Activated CD8-positive, alpha-beta memory T cell treated with anti-CD3 and anti-CD28 coated beads for 24 hours (primary cell): ENCODE data around the gene SOX13.

Source experiments
- DNase-seq: peaks from one replicate; pipeline ENCODE4 v3.0.0-alpha.2; 2020

Gene SOX13

DNA sequence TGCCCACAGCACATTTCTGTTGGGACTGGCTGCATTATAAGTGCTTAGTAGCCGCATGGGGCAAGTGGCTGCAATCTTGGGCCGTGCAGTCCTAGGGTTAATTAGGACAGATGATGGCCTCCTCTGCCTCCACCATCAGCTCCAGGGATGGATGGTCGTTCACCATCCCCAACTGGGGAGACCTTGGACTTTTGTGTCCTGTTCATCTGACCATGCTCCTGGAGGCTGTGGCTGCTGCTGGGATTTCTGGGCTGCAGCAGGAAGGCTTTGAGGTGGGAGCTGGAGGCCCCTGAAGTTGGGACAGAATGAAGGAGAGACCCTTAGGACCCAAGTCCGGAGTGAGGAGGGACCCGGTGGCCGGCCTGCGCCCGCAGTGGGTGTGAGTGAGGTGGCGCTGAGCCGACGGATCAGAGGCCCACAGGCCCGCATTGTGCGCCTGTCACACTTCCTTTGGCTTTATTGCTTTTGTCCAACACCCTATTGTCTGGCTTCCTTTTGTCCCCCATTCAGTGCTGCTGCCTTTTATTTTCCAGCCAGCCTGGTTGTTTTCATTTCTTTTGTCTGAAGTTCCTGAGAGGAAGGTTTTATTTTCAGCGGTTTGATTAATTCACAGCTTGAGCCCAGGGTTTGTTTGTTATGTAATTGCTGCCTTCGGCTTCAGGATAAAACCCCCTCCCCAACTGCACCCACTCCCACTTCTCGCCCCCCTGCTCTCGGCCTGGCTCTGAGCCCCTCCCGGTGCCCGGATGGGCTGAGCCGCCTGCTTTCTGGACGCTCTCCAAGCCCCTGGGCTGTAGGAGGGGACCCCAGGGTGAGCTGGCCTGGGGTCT is 35.6 kb downstream of the SOX13 start:
- no peak for DNase-seq

DNA sequence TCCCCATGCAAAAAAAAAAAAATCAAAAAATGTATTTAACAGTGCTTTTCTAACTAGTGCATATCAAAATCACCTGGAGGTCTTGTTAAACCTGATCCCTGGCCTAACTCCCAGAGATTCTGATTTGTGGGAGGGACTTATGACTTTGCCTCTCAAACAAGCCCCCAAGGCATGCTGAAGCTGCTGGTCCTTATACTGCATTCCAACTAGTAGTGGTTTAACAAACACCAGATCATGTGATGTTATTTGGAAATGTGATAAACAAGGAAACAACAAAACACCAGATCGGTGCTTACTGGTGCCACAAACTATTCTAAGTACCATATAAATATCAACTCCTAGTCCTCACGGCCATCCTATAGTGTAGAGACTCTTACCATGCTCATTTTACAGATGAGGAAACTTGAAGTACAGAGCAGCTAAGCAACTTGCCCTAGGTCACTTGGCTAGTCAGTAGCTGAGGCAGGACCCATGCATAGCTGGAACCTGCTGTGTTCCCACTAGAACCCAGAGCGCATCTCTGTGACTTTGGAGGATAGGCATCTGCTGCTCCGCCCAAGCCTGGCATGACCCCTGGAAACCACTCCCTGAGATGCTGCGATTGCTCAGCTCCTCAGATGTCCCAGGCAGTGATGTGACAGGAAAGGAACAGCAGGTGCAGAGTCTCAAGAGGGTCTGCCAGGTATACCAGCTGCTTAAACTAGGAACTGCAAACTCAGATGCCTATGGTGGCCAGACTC is 38.1 kb downstream of the SOX13 start:
- no peak for DNase-seq

GRCh38 chr1:204112876-204113730 is 40.2 kb downstream of the SOX13 start:
- DNase-seq, result no peak

DNA sequence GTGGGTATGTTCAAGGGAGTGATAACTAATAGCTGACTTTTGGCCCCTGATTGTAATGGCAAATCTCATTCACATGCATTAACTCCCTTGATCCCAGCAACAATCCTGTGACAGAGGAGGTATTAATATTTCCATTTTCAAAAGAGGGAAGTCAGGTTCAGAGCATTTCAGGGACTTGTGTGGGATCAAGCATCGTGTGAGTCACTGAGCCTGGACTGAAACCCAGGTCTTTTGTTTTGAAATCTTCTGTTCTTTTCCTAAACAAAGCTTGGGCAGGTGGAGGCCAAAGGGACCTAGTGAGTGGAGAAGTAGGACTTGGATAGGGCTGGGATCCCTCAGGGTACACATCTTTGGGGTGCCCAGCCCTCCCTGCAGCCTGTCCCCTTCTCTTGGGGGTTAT is 41.0 kb downstream of the SOX13 start:
- DNase-seq, result no peak

DNA sequence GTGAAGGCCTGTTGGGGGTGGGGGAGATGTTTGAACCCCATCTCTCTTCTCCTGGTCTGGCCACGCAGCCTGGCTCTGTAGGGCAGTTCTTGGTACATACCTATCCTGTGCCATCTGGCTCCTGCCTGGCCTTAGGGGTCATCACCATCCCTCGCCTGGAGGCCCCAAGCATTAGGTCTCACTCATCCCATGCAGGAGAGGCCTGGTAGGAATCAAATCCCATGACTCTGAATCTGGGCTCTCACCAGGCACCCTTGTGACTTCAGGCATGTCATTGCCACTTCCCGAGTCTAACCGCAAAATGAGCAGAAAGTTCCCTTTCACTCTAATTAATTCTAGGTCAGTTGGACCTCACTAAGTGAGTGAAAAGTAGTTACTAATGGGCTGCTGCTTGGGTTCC is 41.7 kb downstream of the SOX13 start:
- no peak for DNase-seq

GRCh38 chr1:204115116-204115515 is 42.2 kb downstream of the SOX13 start:
- DNase-seq, result no peak

DNA sequence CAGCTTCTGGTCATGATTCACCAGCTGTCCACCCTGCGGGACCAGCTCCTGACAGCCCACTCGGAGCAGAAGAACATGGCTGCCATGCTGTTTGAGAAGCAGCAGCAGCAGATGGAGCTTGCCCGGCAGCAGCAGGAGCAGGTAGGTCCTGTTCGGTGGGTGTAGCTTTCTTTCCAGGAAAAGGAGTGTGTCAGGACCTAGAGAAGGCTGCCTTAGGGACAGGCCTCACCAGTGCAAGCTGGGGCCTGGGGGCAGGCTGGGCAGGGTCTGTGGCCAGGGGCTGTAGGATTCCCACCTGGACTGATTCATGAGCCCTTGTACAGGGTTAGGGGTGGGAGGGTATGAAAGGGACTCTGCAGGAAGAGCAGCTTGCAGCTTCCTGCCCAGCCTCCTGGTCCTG is 43.6 kb downstream of the SOX13 start:
- no peak for DNase-seq

GRCh38 chr1:204121840-204122555 is 49.1 kb downstream of the SOX13 start:
- no peak for DNase-seq

- DNase-seq, result no peak
Observed at GRCh38 chr1:204123376-204123775, 50.5 kb downstream of the SOX13 start.

- DNase-seq, result no peak
Observed at GRCh38 chr1:204124639-204125038, 51.7 kb downstream of the SOX13 start.

GRCh38 chr1:204125759-204126351 is 52.9 kb downstream of the SOX13 start:
- DNase-seq, result no peak

- DNase-seq, result no peak
Observed at GRCh38 chr1:204126386-204126785, 53.5 kb downstream of the SOX13 start.

GRCh38 chr1:204126956-204127355 is 54.0 kb downstream of the SOX13 start:
- DNase-seq, result no peak

DNA sequence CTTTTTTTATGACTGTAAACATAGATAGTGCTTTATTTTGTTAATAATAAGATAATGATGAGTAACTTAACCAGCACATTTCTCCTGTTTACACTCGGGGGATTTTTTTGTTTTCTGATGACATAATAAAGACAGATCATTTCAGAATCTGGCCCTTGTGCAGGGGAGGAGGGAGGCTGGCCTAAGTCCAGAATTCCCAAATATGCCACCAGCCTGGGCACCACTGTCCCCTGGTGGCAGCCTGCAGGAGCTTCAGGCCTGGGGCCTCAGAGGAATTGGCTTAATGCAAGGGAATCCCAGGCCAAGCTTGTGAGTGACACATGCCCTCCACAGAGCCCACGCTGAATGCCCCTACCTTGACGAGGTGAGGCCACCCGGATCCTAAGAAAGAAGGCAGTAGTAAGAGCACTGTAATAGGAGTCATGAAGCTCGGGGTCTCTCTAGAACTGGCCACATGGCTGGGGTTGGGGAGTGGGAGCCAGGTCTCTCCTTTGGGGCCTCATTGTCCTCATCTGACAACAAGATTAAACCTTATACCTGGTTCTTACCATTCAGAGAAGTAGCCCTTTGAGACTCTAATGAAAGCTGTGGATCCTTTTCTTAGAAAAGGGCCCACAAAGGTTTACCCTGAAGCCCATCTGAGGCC is 54.8 kb downstream of the SOX13 start:
- DNase-seq, result no peak

DNA sequence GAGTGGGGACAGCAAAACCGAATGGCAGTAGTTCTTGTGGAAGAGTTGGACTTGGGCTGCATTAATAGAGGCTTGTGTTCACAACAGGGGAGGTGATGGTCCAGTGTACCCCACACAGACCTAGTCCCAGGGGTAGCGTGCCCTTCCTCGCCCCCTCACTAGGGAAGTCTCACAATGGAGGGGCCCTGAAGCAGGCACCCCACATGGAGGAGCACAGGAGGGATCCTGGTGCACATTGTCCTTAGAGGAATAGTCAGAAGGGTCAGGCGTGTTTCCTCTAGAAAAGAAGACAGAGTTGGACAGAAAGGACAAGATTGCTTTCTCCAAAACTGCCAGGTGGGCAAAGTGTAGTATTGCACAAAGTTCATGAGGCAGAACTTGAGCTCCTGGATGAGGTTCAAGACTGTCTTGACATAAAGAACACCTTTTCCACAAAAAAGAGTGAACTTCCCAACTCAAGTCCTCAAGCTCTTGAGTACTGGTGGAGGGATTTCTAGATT is 55.6 kb downstream of the SOX13 start:
- DNase-seq, result no peak

DNA sequence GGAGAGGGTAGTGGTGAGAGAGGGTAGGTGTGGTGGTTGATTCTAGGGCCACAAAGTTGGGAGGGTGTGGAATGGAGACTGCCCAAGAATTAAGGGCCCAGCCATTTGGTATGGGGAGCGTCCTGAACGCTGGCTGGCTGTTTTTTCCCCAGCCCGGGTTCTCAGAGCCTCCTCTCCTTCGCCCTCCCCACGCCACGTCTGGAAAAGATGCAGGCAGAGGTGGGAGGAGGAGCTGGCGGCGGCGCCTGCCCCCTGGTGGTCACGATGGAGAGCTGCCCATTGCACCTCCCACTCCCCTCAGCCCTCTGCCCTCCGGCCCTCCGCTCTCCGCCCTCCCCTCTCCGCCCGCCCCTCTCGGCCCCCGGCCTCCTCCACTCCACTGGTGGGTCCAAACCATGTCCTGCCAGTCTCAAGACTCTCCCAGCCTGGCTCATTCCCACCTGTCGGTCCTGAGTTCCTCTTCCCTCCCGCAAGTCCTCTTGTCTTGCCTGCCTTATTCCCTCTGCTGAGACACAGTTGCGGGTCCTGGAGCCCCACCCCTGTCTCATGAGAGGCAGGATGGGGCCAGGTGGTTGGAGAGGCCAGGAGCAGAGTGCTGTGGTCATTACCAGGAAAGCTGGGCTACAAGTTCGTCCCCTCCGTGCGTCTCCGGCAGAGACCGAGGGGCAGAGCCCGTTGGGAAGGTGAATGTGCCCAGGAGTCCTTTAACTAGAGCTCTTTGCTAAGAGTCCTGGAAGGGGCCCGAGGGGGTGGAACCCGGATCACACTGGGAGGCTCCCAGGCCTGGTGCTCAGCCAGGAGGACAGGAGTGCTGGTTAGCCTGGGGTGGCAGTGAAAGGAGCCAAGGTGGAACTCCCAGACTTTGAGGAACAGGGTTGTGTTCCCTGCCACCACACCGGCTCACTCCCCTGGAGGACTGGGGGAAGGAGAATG is 56.3 kb downstream of the SOX13 start:
- peak; percentile 81 for DNase-seq

DNA sequence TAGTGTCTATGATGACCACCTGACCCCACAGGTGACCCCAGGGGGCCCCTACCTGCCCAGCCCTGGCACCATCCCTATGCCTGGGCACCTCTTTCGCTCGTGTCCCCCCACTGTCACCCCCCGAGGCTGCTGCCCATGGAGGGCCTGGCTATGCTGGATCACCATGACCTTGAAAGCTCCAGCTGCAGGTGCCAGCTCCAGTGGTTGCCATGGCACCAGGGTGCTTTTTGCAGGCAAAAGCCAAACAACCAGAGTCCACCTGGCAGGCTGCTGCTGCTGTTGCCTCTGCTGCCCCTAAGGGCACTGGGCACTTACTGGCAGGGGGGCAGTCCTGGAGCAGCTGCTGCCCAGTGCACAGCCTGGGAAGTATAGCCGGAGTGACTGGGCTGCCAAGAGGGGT is 57.3 kb downstream of the SOX13 start:
- DNase-seq, result no peak

- no peak for DNase-seq
Observed at GRCh38 chr1:204130981-204131892, 58.3 kb downstream of the SOX13 start.

GRCh38 chr1:204131978-204132377 is 59.1 kb downstream of the SOX13 start:
- no peak for DNase-seq
